HG03571 (cell line): Measurements from ENCODE around the gene AKT2.
"Not testable (repeated sequence)": the region's sequence is repeated elsewhere in the genome, so short reads cannot be mapped to it uniquely, and the experiment has no call there.

Experiments
- ATAC-seq: cut with Tn5 transposase; IDR thresholded peaks from one replicate; pipeline ENCODE4 v1.9.1; 2021; ENCODE audit not compliant: unreplicated experiment

The AKT2 gene

DNA sequence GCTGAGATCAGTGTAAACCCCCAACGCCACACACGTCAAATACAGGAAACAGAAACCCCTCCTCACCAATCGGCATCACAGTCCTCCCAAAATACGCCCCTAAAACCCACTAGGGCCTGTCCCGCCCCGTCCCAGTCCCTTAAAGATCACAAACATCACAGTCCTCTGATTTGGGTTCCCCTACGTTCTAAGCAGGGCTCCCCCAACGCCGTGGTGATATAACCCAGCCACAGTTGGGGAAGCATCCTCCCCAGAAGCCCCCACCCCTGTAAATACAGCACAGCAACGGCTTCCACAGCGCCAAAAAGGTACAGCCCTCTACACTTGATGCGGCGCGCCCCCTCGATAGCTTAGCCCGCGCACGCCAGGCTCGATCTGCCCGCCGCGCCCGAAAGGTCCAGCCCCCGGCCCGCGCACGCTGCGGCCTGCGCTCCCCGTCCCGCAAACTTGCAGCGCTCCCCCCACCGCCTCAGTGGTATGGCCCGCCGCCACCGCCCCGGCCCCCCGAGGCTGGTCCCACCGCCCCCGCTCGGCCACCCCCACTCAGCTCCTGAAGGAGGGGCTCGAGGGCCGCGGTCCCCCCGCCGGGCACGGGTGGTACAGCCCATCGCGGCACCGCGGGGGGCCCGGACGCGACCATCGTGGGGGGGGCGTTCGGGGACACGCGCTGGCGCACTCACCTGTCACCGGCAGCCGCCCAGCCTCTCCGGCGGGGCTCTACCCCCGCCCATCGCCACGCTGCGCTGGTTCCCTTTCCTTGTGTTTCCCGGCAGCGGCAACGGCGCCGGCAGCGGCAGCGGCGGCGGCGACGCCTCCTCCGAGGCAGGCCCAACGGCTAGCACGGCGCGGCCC is at the start of gene AKT2:
Gene AKT2, minus strand, starts transcription at position 845 of the 852 bp plus-strand sequence. CDS start 20,078 bp downstream, outside the sequence.
- peak; percentile 27 for ATAC-seq

DNA sequence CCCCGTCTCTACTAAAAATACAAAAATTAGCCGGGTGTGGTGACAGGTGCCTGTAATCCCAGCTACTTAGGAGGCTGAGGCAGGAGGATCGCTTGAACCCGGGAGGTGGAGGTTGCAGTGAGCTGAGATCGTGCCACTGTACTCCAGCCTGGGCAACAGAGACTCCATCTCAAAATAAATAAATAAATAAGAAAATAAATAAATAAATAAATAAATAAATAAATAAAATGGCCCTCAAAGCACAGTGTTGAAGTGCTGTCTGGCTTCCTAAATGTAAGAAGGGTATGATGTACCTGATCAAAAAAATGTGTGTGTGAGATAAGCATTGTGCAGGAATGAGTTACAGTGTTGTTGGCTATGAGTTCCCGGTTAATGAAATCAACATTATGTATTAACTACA is 47.9 kb upstream of the AKT2 start:
- ATAC-seq, result not testable (repeated sequence)

DNA sequence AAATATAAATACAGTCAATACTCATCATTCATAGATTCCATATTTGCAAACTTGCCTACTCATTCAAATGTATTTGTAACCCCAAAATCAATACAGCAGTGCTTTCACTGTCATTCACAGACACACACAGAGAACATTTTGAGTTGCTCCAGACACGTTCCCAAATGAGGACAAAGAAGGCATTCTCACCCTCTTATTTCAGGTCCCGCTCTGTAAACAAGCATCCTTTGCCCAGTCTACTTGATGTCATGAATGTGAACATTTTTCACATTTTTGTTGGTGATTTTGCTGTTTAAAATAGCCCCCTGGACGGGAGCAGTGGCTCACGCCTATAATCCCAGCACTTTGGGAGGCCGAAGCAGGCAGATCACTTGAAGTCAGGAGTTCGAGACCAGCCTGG is 47.5 kb upstream of the AKT2 start:
- ATAC-seq, result no peak

DNA sequence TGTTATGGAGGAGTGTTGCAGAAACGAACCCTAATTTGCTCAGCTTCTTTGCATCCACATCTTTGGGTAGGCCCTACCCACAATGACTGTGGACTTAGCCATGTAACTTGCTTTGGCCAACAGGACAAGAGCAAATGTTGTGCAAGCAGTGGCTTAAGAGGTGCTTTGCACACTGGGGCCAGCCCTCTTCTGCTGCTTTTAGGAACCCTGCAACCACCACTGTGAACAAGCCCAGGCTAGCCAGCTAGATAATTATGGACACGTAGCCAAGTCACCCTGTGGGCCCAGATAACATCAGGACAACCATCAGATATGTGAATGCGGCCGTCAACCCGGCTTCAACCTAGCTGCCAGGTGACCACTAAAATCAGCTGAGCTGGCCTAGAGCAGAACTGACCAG is 45.9 kb upstream of the AKT2 start:
- no peak for ATAC-seq

DNA sequence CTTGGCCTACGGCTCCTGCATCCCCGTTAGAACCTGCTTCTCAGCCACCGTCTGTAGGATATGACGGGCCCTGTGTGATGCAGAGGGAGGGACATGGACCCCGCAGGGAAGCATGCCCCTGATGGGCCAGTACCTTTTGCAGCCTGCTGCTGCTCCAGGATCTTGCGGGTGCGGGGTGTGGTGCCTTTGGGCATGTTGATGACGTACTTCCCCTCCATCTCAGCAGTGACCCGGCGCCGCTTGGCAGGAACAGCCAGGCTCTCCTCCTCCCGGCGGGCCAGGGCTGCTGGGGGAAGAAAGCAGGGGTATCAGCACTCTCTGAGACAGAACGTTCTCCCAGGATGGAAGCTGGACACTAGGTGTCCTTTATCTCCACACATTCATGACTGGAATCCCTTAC is 41.1 kb upstream of the AKT2 start:
- ATAC-seq, result no peak

DNA sequence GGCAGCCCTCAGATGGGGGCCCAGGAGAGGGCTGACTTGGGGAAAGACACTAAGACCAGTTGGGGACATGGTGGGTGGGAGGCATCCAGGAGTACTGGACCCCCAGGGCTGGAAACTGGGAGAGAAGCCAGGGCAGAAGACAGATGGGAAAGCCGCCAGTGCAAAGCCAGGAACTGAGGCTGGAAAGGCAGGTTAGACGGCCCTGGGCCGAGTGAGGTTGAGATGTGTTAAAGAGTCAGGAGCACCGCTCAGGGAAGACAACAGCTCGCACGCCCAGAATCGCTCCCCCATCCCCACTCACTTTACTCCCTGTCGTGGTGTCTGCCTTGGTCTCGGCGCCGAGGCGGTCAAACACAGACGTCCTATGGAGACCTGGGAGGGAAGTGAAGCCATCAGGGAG is 38.6 kb upstream of the AKT2 start:
- ATAC-seq, result no peak

DNA sequence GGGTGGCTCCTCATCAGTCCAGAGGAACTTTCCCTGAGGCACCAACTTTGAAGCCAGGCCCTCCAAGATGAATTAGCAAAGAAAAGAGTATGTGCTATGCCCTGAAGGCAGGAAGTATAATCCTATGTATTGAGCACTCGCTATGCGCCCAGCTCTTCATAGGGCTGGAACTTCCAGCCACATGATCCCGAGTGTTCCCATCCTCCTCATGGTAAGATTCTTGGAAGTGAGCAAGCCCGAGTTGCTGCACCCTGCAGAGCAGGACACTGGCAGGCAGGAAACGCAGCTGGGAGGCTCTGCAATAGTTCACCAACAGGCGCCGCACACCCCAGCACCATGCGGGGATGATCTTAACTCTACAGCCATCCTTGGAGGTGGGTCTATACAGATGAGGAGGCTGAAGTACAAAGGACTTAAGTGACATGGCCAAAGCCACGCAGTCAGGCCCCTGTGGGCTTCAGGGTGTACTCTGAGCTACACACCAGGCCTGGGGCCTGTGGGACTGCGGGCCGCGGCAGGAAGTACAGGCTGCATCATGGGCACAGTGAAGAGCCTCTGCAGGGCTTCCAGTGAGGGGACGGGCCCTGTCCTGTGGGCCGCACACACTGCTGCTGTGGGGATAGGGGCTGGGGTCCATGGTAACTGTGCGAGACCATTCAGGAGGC is 37.9 kb upstream of the AKT2 start:
- ATAC-seq, result no peak

DNA sequence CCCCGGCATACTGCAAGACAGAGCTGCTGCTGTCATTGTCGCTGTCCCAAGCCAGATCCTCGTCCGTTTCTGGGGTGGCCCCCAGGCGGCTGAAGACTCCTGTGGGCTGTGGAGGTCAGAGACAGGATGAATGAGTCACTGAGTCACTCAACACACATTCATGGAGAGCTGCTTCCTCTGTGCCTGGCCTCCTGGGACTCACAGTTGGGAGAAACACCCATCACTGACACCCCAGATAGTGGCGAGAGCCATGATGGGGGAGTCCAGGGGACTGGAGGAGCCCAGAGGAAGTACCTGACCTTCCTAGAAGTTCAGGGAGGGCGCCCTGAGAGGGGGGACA is 37.1 kb upstream of the AKT2 start:
- ATAC-seq, result no peak

DNA sequence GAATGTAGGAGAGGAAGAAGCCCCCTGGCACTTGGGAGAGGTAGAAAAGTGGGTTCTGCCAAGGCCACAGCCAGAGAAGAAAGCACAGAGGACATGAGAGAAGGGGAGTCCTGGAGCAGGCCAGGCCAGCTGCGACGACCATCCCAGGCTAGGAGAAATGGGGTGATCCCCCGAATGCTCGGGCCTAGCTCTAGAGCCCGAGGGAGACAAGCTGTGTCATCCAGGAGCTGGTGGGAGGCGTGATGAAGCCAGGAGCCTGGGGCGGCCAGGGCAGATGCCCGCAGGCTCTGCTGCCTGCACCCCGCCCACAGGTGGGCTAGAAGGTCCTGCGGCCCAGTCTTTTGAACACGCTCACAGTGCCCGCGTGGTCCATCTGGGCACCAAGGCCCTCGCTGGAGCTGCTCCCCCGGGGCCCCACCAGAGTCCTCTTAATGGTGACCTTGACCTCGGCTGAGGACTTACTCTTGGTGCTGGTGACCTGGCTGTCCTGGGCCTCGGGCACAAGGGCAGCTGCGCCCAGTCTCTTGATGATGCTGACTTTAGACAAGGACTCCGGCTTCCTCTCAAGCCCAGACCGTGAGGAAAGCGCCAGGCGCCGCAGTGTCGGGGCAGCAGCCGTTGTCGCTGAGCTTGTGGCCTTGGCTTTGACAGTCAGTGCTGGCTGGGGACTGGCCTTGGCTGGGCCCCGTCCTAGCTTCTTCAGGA is 36.6 kb upstream of the AKT2 start:
- no peak for ATAC-seq

DNA sequence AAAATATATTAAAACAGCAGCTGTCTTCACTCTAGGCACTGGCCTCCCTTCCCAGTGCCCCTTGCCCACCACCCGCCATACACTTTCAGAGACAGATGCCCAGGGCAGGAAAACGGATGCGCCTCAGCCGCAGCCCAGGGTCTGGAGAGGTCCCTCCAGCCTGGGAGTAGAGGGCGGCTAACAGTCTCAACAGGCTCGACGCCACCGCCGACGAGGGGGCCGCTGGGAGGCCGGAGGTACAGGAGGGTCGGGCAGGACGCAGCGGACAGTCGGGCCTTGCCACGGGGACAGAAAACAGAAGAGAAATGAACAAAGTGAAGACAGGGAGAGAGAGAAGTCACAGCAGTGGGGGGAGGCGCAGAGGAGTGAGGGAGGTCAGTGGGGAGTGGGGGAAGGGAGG is 35.9 kb upstream of the AKT2 start:
- no peak for ATAC-seq

DNA sequence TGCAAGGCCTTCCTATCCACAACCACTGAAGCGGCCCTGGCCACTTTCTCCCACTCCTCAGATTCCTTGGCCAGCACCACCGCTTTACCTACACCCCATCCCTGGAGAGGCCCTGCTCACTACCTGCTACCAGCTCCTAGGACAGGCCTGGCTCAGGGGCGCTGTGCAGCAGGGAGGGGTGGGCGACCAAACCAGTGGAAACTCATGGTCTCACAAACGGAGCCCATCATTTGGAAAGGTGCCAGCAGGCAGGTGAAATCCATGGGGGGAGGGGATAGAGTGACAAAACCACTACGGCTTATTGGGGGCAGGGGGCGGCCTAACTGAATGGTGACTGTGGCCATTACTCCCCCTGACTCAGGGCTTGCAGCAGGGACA is 35.4 kb upstream of the AKT2 start:
- no peak for ATAC-seq

DNA sequence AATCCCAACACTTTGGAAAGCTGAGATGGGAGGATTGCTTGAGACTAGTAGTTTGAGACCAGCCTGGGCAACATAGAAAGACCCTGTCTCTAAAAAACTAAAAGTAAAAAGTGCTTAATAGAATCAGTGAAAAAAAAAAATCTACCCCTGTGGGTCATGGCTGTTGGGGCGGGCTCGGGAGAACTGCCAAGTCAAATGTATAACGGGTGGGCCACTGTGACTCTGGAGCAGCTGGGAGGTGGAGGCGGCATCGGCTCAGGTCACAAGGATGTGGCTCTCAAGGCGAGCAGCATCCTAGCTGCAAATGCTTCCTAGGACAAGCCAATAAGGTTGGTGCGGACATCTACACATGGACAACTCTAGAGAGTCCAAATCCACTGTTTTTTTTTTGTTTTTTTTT is 32.2 kb upstream of the AKT2 start:
- ATAC-seq, result no peak

DNA sequence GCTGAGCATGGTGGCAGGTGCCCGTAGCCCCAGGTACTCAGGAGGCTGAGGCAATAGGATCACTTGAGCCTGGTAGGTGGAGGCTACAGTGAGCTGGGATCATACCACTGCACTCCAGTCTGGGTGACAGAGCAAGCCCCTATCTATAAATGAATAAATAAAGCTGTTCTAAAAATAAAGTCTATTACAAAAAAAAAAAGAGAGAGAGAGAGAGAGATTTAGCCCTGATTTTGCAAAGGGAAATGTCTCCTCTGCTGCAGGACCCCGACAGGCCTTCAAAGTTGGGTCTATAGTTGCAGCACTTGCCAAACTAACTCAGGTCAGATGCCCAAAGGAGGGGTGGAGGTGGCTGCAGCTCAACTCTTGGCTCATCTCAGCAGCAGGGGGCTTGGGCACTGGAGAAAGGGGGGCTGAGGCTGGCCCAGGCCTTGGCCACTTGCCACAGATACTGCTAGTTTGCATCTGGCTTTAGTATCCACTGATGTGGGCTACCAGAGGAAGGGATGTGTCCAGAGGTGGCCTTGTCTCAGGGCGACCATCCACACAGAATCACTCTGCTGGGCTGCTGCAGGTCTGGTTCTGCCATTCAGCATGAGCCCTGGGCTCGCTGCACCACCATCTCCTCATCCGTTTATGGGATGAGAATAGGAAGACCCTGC is 30.8 kb upstream of the AKT2 start:
- ATAC-seq, result no peak

DNA sequence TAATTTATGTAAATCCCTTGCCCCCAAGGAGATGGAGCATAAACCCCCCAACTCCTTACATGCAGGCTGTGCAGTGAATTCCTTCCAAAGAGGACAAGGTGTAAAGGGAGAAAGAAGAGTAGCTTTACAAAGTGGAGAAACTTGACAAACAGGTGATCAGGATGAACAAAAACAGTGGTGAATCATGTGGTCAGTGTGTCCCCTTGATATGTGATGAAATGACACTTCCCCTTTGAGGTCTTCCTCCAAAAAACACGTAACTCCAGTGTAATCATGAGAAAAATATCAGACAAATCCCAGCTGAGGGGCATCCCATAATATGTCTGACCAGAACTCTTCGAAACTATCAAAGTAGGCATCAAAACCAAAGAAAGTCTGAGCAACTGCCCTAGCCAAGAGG is 29.5 kb upstream of the AKT2 start:
- no peak for ATAC-seq

DNA sequence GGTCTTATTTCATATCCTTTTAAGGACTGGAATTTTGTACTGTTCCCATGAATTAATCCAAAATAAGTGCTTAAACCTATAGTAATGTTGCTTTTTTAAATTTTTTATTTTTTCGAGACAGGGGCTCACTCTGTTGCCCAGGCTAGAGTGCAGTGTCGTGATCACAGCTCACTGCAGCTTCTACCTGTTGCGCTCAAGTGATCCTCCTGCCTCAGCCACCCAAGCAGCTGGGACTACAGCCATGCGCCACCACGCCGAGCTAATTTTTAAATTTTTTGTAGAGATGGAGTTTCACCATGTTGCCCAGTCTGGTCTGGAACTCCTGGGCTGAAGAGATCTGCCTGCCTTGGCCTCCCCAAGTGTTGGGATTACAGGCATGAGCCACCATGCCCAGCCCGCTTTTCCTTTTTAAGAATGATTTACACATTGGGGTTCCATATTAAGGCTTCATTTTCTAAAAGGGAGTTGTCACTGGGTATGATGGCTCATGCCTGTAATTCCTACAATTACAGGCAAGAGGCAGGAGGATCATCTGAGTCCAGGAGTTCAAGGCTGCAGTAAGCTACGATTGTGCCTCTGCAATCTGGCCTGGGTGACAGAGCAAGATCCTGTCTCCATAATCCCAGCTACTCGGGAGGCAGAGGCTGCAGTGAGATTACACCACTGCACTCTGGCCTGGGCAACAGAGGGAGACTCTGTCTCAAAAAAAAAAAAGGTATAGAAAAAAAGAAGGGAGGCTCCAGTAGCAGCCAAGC is 28.3 kb upstream of the AKT2 start:
- no peak for ATAC-seq

DNA sequence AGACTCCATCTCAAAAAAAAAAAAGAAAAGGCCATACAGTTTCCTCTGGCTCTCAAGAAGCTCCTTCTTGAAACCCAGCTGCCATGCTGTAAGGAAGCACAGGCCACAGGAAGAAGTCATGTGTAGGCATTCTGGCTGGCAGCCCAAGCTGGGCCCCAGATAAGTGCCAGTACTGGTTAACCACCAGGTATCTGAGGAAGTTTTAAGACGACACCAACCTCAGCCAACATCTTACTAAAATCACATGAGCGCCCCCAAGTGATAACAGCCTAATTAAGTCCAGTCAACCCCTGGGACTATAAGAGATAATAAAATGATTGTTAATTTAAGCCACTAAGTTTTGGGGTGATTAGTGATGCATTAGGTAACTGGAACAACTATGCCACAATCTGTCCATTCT is 27.4 kb upstream of the AKT2 start:
- no peak for ATAC-seq

DNA sequence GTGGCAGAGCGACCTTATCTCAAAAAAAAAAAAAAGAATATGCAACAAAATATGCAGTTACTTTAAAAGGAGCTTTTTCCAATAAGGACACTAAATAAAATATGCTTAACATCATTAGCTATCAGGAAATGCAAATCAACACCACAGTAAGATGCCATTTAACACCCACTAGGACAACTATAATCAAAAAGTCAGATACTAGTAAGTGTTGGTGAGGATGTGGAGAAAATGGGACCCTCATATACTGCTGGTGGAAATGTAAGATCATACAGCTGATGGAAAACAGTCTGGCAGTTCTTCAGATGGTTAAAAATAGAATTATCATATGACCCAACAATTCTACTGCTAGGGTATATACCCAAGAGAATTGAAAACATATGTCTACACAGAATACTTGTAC is 24.5 kb upstream of the AKT2 start:
- no peak for ATAC-seq

DNA sequence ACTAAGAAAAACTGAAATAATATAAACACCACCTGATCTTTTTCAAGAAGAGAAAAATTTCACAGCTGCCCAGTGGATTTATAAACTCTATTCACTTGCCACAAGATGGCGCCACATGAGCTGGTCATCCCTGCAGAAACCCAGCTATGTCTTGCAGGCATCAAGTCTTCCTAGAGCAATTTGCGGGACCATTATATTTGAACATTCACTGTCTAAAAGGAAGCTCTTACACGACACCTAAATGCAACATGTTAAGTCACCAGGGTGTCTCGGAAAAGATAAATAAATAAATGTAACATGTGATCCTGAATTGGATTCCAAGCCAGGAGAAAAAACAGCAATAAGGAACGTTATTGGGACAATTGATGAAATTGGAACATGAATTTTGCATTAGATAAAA is 20.3 kb upstream of the AKT2 start:
- no peak for ATAC-seq

DNA sequence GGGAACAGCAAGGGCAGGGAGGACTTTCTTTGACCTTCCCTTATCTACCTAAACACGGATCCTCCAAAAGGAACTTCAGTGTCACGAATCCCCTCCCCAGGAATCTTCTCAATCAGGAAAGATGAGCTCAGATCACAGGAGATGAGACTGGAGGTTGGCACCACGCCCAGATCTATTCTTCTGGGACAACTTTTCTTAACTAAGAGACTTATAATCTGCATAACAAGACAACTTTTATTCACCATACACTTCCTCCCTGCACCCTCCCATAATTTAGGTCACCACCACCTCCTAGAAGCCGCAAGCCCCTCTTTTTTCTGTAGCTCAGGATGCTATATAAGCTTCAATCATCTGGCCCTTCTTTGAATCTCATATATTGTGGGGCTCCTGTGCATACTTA is 19.2 kb upstream of the AKT2 start:
- no peak for ATAC-seq

DNA sequence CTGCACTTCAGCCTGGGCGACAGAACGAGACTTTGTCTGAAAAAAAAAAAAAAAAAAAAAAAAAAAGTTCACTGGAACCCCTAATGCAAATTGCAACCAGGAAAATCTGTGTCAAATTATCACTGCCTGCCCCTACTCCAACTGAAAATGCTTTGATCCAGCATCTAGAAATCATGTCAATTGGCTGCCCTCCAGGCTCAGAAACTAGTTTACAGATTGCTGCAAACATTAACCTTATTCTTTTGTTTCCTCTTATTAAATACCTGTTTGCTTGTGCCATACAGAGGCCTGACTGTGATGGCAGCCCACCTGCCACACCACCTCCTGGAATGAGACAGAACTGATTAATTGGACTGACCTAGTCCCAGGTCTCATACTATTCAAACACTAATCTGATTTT is 18.6 kb upstream of the AKT2 start:
- ATAC-seq, result no peak
